IMR-90 (cell line): ENCODE data around the gene GBE1. TPM values are rescaled to one million over a fixed set of nuclear protein-coding genes. Genes with fewer than 3 reads are reported as not detected.

Experiments
- ATAC-seq: fragments of 200-7000 bp; cut with Tn5 transposase; 2 replicates; pipeline ENCODE4 v1.9.1; 2020; ENCODE audit warnings: low read depth, mild to moderate bottlenecking, moderate library complexity
- BruUV-seq: library from RNA; stranded (reverse); fragments of 400-500 nt; replicated peaks from 2 replicates; lab custom pipeline; 2021; lab: Mats Ljungman, UMichigan
- CTCF ChIA-PET: fragments of 300-600 bp; formaldehyde crosslinking; extraction: SDS; loops from one replicate; lab custom pipeline; 2021; ENCODE audit warnings: antibody characterized with exemption; lab: Yijun Ruan, JAX
- POLR2A ChIA-PET: fragments of 300-600 bp; sonication (Branson Sonifier 250); formaldehyde crosslinking; loops from one replicate; lab custom pipeline; 2022; ENCODE audit warnings: antibody characterized with exemption; ENCODE audit not compliant: unreplicated experiment; lab: Charles Lee
- DNase-seq: peaks from one replicate; pipeline ENCODE4 v3.0.0; 2013
- H2AFZ ChIP-seq: replicated peaks from 2 replicates; pipeline ENCODE3; 2013; ENCODE audit warnings: low read length, mild to moderate bottlenecking; ENCODE audit not compliant: poor library complexity
- H2AK5ac ChIP-seq: 2 replicates; pipeline ENCODE4 v1.6.1; 2013; ENCODE audit warnings: low read depth, low read length, inconsistent platforms
- H2AK9ac ChIP-seq: replicated peaks from 2 replicates; pipeline ENCODE3; 2013; ENCODE audit warnings: mild to moderate bottlenecking, low read depth, low read length, moderate library complexity; ENCODE audit not compliant: poor library complexity
- H2BK120ac ChIP-seq: 2 replicates; pipeline ENCODE4 v1.6.1; 2013; ENCODE audit warnings: low read depth, low read length, inconsistent platforms
- H2BK15ac ChIP-seq: 3 replicates; pipeline ENCODE4 v1.6.1; 2013; ENCODE audit warnings: low read depth, low read length, inconsistent platforms
- H2BK20ac ChIP-seq: 2 replicates; pipeline ENCODE4 v1.6.1; 2013; ENCODE audit warnings: low read depth, mild to moderate bottlenecking, inconsistent platforms, low read length, moderate library complexity
- H2BK5ac ChIP-seq: 2 replicates; pipeline ENCODE4 v1.6.1; 2013; ENCODE audit warnings: mild to moderate bottlenecking, low read depth, low read length, inconsistent platforms; ENCODE audit not compliant: poor library complexity, severe bottlenecking
- H3K14ac ChIP-seq: replicated peaks from 2 replicates; pipeline ENCODE4 v1.6.1; 2013; ENCODE audit warnings: low read depth, low read length, inconsistent platforms
- H3K18ac ChIP-seq: 2 replicates; pipeline ENCODE4 v1.6.1; 2013; ENCODE audit warnings: low read depth, low read length, control low read depth
- H3K23ac ChIP-seq: 2 replicates; pipeline ENCODE4 v1.6.1; 2013; ENCODE audit warnings: low read depth, low read length, inconsistent platforms
- H3K27ac ChIP-seq: 2 replicates; pipeline ENCODE4 v1.5.1; 2013; ENCODE audit warnings: mild to moderate bottlenecking, control low read depth, low read length; ENCODE audit not compliant: insufficient read depth
- H3K27me3 ChIP-seq: 2 replicates; pipeline ENCODE4 v1.6.1; 2013; ENCODE audit warnings: low read length; ENCODE audit not compliant: control insufficient read depth, insufficient read depth
- H3K36me3 ChIP-seq: 2 replicates; pipeline ENCODE4 v1.6.1; 2013; ENCODE audit warnings: low read length, mixed read lengths; ENCODE audit not compliant: control insufficient read depth, insufficient read depth
- H3K4ac ChIP-seq: 2 replicates; pipeline ENCODE4 v1.6.1; 2013; ENCODE audit warnings: low read depth, low read length, inconsistent platforms
- H3K4me1 ChIP-seq: 2 replicates; pipeline ENCODE4 v1.6.1; 2013; ENCODE audit warnings: low read length, mixed read lengths; ENCODE audit not compliant: control insufficient read depth, insufficient read depth
- H3K4me2 ChIP-seq: 2 replicates; pipeline ENCODE4 v1.6.1; 2013; ENCODE audit warnings: low read depth, mild to moderate bottlenecking, control low read depth, low read length, moderate library complexity
- H3K4me3 ChIP-seq: 2 replicates; pipeline ENCODE4 v1.5.1; 2013; ENCODE audit warnings: low read depth, mild to moderate bottlenecking, control low read depth, low read length, moderate library complexity; ENCODE audit not compliant: insufficient read depth
- H3K56ac ChIP-seq: 2 replicates; pipeline ENCODE4 v1.6.1; 2013; ENCODE audit warnings: low read length, inconsistent platforms; ENCODE audit not compliant: insufficient read depth; ENCODE audit errors: extremely low read depth
- H3K79me1 ChIP-seq, 2 experiments: 2 replicates each; pipeline ENCODE4 v1.6.1; 2013; ENCODE audit warnings: low read length in 2 of 2, inconsistent platforms in 1 of 2, low read depth in 1 of 2
- H3K9ac ChIP-seq: 2 replicates; pipeline ENCODE4 v1.6.1; 2013; ENCODE audit warnings: low read depth, low read length, control low read depth
- H3K9me1 ChIP-seq: 2 replicates; pipeline ENCODE4 v1.6.1; 2013; ENCODE audit warnings: low read length, inconsistent platforms; ENCODE audit not compliant: insufficient read depth
- H3K9me3 ChIP-seq: 2 replicates; pipeline ENCODE4 v1.6.1; 2013; ENCODE audit warnings: low read length; ENCODE audit not compliant: control insufficient read depth, insufficient read depth
- H4K20me1 ChIP-seq: 2 replicates; pipeline ENCODE4 v1.6.1; 2013; ENCODE audit warnings: low read length, inconsistent platforms; ENCODE audit not compliant: insufficient read depth
- H4K5ac ChIP-seq: 2 replicates; pipeline ENCODE4 v1.6.1; 2013; ENCODE audit warnings: mild to moderate bottlenecking, low read depth, low read length, control low read depth
- H4K8ac ChIP-seq, 2 experiments: 2 replicates each; pipeline ENCODE4 v1.6.1; 2013; ENCODE audit warnings: low read depth in 2 of 2, low read length in 2 of 2, control low read depth in 1 of 2, inconsistent platforms in 1 of 2
- H4K91ac ChIP-seq: 2 replicates; pipeline ENCODE4 v1.6.1; 2013; ENCODE audit warnings: low read depth, low read length, inconsistent platforms; ENCODE audit not compliant: insufficient read depth
- BHLHE40 ChIP-seq: fragments of 150-350 bp; IDR thresholded peaks from 2 replicates; pipeline ENCODE4 v1.6.1; 2016; ENCODE audit warnings: mild to moderate bottlenecking, low read depth, low read length
- CEBPB ChIP-seq: IDR thresholded peaks from 2 replicates; pipeline ENCODE4 v1.6.1; 2012; ENCODE audit warnings: low read depth, low read length, improper control_type of control experiment
- CHD1 ChIP-seq: IDR thresholded peaks from 2 replicates; pipeline ENCODE4 v1.6.1; 2012; ENCODE audit warnings: low read depth, low read length, improper control_type of control experiment
- FOS ChIP-seq: fragments of 150-350 bp; IDR thresholded peaks from 2 replicates; pipeline ENCODE4 v1.6.1; 2016; ENCODE audit warnings: low read depth, low read length
- MAFK ChIP-seq: IDR thresholded peaks from 2 replicates; pipeline ENCODE4 v1.6.1; 2012; ENCODE audit warnings: low read depth, low read length, improper control_type of control experiment
- MAZ ChIP-seq: IDR thresholded peaks from 2 replicates; pipeline ENCODE4 v1.6.1; 2012; ENCODE audit warnings: low read depth, mild to moderate bottlenecking, low read length, improper control_type of control experiment, moderate library complexity, borderline replicate concordance
- MXI1 ChIP-seq: IDR thresholded peaks from 2 replicates; pipeline ENCODE4 v1.6.1; 2012; ENCODE audit warnings: low read depth, mild to moderate bottlenecking, low read length, moderate library complexity, borderline replicate concordance
- NFE2L2 ChIP-seq: fragments of 150-350 bp; IDR thresholded peaks from 2 replicates; pipeline ENCODE4 v1.6.1; 2016; ENCODE audit warnings: low read depth, mild to moderate bottlenecking, low read length
- POLR2A ChIP-seq: IDR thresholded peaks from 2 replicates; pipeline ENCODE4 v1.6.1; 2012; ENCODE audit warnings: mild to moderate bottlenecking, low read depth, low read length
- RAD21 ChIP-seq: IDR thresholded peaks from 2 replicates; pipeline ENCODE4 v1.6.1; 2012; ENCODE audit warnings: low read length, improper control_type of control experiment
- RCOR1 ChIP-seq: IDR thresholded peaks from 2 replicates; pipeline ENCODE4 v1.6.1; 2012; ENCODE audit warnings: mild to moderate bottlenecking, low read length, improper control_type of control experiment; ENCODE audit not compliant: insufficient replicate concordance
- RFX5 ChIP-seq: IDR thresholded peaks from 2 replicates; pipeline ENCODE4 v1.8.0; 2012; ENCODE audit warnings: low read depth, mild to moderate bottlenecking, low read length, moderate library complexity
- SMC3 ChIP-seq: fragments of 150-350 bp; IDR thresholded peaks from 2 replicates; pipeline ENCODE4 v1.6.1; 2016; ENCODE audit warnings: low read depth, mild to moderate bottlenecking, antibody characterized with exemption, low read length, moderate library complexity
- WGBS, 2 experiments: methylation state at CpG; one replicate each; pipeline versions ENCODE4 v1.1.5 to v1.1.7; 2013; ENCODE audit warnings: missing lambda C conversion rate in 2 of 2; ENCODE audit not compliant: insufficient read length in 1 of 2; ENCODE audit errors: extremely low coverage in 2 of 2; 5-methylcytosine and 5-hydroxymethylcytosine counted together
- dilution Hi-C: fragments of 300-500 bp; cut with HindIII; formaldehyde crosslinking; loops from one replicate; pipeline ENCODE4 v1.14.3; 2018; ENCODE audit warnings: low sequenced_read_pairs; ENCODE audit not compliant: unreplicated experiment
- in situ Hi-C: fragments of 300-500 bp; cut with MboI; formaldehyde crosslinking; loops from 3 replicates; pipeline ENCODE4 v1.14.3; 2019; ENCODE audit warnings: low sequenced_read_pairs, inconsistent platforms, mixed read lengths
- intact Hi-C: fragments of 100-400 bp; cut with micrococcal nuclease; formaldehyde crosslinking; loops from 2 replicates; pipeline ENCODE4 v1.10.0; 2022
- polyA plus RNA-seq, 3 experiments: library from polyadenylated mRNA; depleted of rRNA; stranded (reverse); fragments of >200 nt; gene quantifications; 2 replicates each; pipeline ENCODE4 v1.2.3, GENCODE V29; 2012; ENCODE audit warnings: low replicate concordance in 1 of 3
- total RNA-seq: library from RNA; depleted of rRNA; stranded (reverse); fragments of >200 nt; gene quantifications from 2 replicates; pipeline ENCODE4 v1.2.3, GENCODE V29; 2012
- TF ChIP-seq, protein P1 (sequence below): fragments of 150-350 bp; IDR thresholded peaks from 2 replicates; pipeline ENCODE4 v1.6.1; 2016; ENCODE audit warnings: low read depth, mild to moderate bottlenecking, low read length, moderate library complexity, borderline replicate concordance
- TF ChIP-seq, protein P2 (sequence below): fragments of 150-350 bp; IDR thresholded peaks from 2 replicates; pipeline ENCODE4 v1.6.1; 2017; ENCODE audit warnings: mild to moderate bottlenecking, antibody characterized with exemption, low read length, low read depth
- TF ChIP-seq, protein P3 (sequence below): conservative IDR thresholded peaks from 2 replicates; pipeline ENCODE4 v1.5.1; 2012; ENCODE audit warnings: mild to moderate bottlenecking, low read depth, low read length, improper control_type of control experiment

GBE1 gene
- total and polyA plus RNA-seq, 2 of the 4 experiments (the other 2 are of a cell fraction), result 36.7 to 90.3 TPM

DNA sequence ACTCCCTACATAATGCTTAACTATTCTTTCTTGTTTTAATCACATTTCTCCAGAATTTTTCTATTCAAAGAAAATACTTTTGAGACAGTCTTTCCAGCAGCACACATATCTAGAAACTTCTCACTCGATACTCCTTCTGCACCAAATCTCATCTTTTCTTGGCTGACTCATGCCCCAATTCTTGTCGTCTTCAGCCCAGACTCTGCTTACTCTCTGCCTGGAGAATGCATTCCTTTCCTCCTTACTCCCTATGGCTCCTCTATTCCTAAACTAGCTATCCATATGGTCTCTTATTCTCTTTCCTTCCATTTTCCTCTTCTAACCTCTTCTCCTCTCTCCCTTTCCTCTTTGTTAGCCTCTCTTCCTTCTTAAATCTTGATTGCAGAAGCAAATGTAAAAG is 158.7 kb downstream of the GBE1 start:
- WGBS, 2 experiments, result 75% methylated on average over 1 of the region's 2 CpGs; no CpG with 5 or more reads in 1 of the 2 experiments
- peaks cover 8 to 9% of the 10 kb centered on the region in 2 experiments; a peak in 3 of 4 replicates for H3K79me1 ChIP-seq
- H2BK120ac ChIP-seq, result no peak overlapping the region
- no peak overlapping the region for H2BK20ac ChIP-seq
- no peaks in the 10 kb centered on the region for H3K9me3 ChIP-seq
- CTCF ChIA-PET, result no interaction called here
- dilution Hi-C loops (no loop called here), in situ Hi-C loops (no loop called here), intact Hi-C loops (no loop called here)
- BruUV-seq, result no TSS peak
- no peak overlapping the region for H3K4me3 ChIP-seq
- TF ChIP-seq, protein P1, sequence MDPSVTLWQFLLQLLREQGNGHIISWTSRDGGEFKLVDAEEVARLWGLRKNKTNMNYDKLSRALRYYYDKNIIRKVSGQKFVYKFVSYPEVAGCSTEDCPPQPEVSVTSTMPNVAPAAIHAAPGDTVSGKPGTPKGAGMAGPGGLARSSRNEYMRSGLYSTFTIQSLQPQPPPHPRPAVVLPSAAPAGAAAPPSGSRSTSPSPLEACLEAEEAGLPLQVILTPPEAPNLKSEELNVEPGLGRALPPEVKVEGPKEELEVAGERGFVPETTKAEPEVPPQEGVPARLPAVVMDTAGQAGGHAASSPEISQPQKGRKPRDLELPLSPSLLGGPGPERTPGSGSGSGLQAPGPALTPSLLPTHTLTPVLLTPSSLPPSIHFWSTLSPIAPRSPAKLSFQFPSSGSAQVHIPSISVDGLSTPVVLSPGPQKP, result no peak
- TF ChIP-seq BHLHE40 (no peak), MAFK (no peak), RAD21 (no peak), CEBPB (no peak), CHD1 (no peak), NFE2L2 (no peak), MAZ (no peak), MXI1 (no peak), SMC3 (no peak), RCOR1 (no peak), RFX5 (no peak), POLR2A (no peak), FOS (no peak)
- TF ChIP-seq, protein P2, sequence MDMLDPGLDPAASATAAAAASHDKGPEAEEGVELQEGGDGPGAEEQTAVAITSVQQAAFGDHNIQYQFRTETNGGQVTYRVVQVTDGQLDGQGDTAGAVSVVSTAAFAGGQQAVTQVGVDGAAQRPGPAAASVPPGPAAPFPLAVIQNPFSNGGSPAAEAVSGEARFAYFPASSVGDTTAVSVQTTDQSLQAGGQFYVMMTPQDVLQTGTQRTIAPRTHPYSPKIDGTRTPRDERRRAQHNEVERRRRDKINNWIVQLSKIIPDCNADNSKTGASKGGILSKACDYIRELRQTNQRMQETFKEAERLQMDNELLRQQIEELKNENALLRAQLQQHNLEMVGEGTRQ, result no peak
- TF ChIP-seq, protein P3, sequence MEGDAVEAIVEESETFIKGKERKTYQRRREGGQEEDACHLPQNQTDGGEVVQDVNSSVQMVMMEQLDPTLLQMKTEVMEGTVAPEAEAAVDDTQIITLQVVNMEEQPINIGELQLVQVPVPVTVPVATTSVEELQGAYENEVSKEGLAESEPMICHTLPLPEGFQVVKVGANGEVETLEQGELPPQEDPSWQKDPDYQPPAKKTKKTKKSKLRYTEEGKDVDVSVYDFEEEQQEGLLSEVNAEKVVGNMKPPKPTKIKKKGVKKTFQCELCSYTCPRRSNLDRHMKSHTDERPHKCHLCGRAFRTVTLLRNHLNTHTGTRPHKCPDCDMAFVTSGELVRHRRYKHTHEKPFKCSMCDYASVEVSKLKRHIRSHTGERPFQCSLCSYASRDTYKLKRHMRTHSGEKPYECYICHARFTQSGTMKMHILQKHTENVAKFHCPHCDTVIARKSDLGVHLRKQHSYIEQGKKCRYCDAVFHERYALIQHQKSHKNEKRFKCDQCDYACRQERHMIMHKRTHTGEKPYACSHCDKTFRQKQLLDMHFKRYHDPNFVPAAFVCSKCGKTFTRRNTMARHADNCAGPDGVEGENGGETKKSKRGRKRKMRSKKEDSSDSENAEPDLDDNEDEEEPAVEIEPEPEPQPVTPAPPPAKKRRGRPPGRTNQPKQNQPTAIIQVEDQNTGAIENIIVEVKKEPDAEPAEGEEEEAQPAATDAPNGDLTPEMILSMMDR, result no peak
- H3K23ac ChIP-seq, result no peak overlapping the region
- no peaks in the 10 kb centered on the region; the same call in 1 of the 2 replicates for H4K20me1 ChIP-seq
- peak overlapping the region; percentile 18; the same call in 1 of the 2 replicates for H3K4me2 ChIP-seq
- no peak overlapping the region for H3K27ac ChIP-seq
- H3K36me3 ChIP-seq, result no peaks in the 10 kb centered on the region
- H3K9me1 ChIP-seq, result 0 out of 2 replicates have a peak, but pooled peaks cover 5% of the 10 kb centered on the region
- no peak overlapping the region for H3K18ac ChIP-seq
- DNase-seq, result peak; percentile 59
- POLR2A ChIA-PET, result no interaction called here
- H4K5ac ChIP-seq, result no peak overlapping the region
- no peak overlapping the region for H4K8ac ChIP-seq
- peak overlapping the region; percentile 58 for H2BK5ac ChIP-seq
- no peak overlapping the region for H3K14ac ChIP-seq
- no peak overlapping the region for H2BK15ac ChIP-seq
- ATAC-seq, result peak; percentile 93
- no peaks in the 10 kb centered on the region for H3K27me3 ChIP-seq
- H3K4me1 ChIP-seq, result no peaks in the 10 kb centered on the region
- H4K91ac ChIP-seq, result no peak overlapping the region
- no peak overlapping the region for H3K9ac ChIP-seq
- no peak overlapping the region for H2AK9ac ChIP-seq
- no peak overlapping the region for H3K4ac ChIP-seq
- no peak overlapping the region for H2AK5ac ChIP-seq
- no peak overlapping the region for H2AFZ ChIP-seq
- no peak overlapping the region for H3K56ac ChIP-seq
